ENCODE measurements around the gene CNTN4.

Gene CNTN4

DNA sequence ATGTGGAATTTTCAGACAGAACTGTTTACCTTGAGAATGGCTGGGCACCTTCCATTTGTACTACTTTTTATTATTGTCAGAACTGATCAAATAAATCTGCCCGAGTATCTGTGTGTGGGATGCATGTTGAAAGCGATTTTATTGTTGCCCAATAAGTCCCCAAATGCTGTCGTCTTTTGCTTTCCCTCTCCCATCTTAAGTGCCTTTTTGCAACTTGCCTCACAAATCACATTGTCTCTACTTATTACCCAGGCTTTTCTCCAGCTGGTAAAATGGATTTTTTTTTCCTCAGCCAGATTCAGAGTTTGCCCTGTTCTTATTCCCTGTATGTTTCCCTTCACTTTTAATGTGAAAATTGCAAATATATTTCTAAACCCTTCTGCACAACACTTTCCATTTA, 163.1 kb downstream of the CNTN4 start:
- DNase-seq (ENCODE audit: low read depth in 2 of 3, low spot score in 1 of 3): no peak

DNA sequence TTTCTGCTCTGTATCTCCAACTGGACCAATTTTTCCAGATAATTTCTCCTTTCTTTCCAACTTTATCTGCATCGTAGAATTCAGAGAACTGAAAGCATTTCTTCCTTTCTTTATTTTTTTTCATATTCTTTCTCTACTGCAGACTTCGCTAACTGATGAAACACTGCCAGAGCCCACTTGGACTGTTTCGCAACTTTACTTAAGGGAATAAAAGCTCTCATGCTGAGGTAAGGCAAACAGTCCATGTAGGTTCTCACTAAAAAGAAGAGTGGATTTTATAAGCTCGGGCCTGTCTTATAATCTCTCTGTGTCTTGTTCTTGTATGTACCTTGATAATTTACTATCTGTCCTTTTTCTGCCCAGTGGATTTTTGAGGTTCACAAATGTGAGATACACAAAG, 163.5 kb downstream of the CNTN4 start:
- no peak for DNase-seq (ENCODE audit: low read depth in 2 of 3, low spot score in 1 of 3)

DNA sequence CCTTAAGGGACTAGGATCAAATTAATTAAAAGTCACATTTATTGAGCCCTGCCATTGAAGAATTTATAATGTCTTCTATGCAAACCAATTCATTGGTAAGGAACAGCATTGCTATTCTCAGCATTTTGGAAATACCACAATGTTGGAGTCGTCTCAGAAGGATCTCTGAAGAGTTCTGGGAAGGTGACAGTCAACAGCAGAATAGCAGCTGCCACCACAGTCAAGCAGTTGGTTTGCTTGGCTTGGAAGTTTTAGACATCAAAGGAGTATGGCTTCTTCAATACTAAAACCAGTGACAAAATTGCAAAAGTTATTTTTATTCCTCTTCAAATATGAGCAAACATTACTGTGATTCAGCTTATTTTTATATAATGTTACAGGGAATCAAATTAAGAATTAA, 167.9 kb downstream of the CNTN4 start:
- no peak for DNase-seq (ENCODE audit: low read depth in 2 of 3, low spot score in 1 of 3)

DNA sequence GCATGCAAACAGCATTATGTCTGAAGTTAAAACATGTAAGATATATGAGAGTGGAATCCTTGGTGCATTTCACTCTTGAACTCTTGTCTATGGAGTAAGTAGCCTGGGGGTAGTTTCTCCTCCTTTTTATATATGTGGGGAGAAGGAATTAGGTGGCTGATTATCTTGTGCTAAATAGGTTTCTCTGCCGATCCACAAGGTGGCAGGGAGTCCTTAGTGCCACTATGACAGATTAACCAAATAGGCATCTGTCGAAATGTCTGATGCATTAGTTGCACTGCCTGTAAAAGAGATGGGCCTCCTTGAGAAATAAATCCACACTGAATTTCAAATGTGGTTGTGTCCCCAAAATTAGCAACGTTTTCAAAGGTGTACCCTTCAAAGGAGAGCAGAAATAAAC, 170.1 kb downstream of the CNTN4 start:
- DNase-seq (ENCODE audit: low read depth in 2 of 3, low spot score in 1 of 3): no peak

DNA sequence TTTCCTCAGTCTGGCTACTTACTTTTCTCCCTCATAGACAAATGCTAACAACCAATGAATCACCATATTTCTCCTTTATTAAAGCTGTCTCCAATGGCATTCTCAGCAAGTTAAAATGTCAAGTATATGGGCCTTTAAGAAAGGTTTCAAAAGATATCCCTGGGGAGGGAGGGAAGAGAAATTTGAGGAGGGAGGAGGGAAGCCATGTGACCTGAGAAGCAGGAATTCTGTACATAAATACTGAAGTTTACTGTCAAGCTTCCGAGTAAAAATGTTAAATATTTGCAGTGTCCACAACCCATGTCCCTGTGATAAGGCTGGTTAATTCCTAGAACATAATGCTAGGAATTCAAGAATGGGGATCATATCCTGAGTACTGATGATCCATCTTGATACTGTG, 175.9 kb downstream of the CNTN4 start:
- DNase-seq (ENCODE audit: low read depth in 2 of 3, low spot score in 1 of 3): no peak

DNA sequence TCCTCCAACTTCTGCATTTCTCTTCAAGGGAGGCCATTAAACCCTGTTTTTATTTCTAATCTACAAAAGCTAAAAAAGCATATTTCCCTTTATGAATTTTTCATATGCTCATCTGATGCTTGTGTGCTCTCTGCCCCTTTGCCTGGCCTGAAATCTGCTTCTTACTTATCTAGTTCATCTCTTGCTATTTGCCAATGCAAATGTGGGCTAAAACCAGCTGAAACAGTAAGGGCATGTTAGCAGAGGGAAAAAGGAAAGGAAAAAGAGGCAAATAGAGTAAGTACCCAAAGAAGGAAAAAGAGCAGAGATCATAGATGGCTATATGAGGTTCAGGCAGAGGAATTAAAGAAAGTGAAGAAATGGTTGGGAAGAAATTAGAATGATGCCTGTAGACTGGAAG, 185.2 kb downstream of the CNTN4 start:
- no peak for DNase-seq (ENCODE audit: low read depth in 2 of 3, low spot score in 1 of 3)

DNA sequence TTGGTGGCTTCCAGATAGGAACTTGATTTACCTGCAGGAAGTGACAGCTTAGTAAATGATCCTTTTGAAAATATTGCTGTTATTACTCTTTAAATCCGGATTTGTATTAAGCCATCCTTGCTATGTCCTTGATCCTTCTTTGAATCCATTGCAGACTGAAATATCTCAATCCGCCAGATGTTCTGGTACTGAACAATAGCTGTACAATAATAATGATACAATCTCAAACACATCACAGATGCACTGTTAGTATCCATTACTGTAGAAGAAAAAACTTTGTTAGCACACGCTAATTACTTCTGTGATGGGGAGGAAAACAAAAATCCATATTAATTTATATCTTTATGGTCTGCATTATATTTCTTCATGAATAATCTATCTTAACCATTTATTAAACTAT, 202.3 kb downstream of the CNTN4 start:
- DNase-seq (ENCODE audit: low read depth in 2 of 3, low spot score in 1 of 3): no peak

DNA sequence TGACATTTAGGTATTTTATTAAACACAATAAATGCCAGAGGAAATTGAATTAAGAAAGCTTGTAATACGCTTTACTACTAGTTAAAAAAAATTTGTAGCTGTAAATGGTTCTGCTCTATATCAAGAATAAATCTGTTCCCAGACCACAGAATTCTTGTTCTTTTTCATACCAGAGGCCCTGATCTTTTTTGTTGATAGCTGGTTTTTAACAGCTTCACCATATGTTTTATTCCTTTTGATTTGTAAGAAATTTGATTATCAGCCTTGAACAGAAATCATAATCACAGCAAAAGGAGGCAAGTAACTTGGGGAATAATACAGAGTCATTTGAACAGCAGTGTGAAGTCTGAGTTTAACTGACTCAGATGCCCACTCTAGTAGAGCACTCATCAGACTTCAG, 202.7 kb downstream of the CNTN4 start:
- no peak for DNase-seq (ENCODE audit: low read depth in 2 of 3, low spot score in 1 of 3)

DNA sequence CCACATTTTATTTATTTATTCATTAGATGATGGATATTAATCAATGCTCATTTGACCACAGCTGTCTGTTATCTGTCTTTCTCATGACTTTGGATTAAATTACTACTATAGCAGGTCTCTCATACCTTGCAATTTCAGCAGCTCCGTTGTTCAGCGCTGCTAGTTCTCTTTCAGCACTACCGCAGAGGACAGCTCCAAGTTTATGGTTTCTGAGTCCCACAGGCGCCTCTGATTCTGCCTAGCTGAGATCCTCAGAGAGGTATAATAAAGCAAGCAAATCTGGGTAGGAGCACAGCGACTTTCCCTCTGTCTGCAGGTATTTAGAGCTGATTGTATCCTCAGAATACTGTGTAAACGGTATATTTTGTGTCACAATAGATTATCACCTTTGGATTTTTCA, 204.9 kb downstream of the CNTN4 start:
- no peak for DNase-seq (ENCODE audit: low read depth in 2 of 3, low spot score in 1 of 3)

DNA sequence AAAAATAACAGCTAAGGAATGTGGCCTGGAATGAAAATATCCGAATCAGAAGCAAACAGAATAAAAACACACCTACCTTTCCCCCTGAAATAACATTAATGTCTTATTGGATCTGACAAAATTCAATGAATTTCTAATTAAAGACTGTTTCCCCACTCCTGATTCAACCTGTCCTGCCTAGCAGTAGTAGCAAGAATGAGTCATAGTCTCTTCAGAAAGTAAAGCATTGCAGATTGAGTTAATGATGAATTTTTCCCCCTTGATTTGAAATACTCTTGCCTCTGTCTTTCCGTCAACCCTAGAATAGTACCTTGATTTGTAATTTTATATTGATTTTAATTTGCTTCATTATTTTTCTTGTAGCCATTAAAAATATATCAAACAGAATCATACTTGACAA, 212.4 kb downstream of the CNTN4 start:
- no peak for DNase-seq (ENCODE audit: low read depth in 2 of 3, low spot score in 1 of 3)

DNA sequence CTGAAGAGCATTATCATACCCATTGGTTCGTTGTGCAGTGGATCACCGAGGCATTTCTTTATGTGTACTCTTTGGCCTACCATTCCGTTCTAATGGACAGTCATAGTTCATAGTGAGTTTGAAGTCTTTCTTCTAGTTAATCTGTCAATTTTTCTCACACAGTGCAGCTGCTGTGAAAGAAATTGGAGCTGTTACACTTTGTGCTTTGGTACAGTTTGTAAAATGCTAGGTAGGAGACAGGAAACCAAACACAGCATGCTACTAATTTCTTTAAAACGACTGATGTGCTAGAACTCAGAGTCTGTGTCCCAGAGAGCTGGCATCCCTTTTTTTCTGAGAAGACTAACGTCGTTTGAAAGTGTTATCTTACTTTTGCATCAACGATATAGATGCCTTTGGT, 218.9 kb downstream of the CNTN4 start:
- DNase-seq (ENCODE audit: low read depth in 2 of 3, low spot score in 1 of 3): no peak

DNA sequence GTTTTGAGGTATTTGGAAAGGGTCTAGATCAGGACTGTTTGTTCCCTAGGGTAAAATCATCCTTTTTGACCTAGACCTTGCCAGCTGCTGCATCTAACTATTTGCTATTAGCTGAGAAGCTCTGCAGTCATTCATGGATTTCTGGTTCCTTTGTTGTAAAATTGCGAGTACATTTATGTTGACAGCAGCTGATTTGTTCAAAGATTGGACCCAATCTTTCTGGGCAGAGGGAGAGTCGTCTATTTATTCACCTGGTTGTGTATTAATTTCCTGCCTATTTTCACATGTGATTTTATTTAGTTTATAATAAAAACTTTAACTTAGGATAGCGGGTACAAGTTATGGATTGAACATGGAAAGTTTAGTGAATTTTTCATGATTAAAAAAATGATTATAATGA, 236.3 kb downstream of the CNTN4 start:
- DNase-seq (ENCODE audit: low read depth in 2 of 3, low spot score in 1 of 3): no peak

DNA sequence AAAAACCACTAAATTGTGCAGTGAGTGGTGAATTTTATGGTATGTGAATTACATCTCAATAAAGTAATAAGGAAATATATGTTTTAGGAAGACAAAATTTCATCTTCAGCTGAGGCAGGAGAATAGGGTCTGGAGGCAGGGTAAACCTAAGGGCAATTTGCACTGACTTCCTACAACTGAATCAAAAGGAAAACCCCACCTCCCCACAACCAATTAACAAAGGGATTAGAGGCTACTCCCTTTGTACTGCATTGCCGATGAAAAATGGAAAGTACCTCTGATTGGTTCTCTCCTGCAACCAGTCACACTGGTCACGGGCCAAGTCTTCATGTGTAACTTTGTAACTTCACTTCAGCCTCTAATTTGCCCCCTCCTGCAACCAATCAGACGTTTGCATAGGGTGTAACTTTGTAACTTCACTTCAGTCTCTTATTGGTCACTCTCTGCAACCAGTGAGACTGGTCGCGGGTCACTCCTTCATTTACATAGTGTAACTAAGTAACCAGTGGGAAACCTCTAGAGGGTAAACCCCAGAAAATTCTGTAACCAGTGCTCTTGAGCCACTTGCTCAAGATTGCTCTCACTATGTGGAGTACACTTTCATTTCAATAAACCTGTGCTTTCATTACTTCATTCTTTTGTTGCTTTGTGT, 244.5 kb downstream of the CNTN4 start:
- no peak for DNase-seq (ENCODE audit: low read depth in 2 of 3, low spot score in 1 of 3)

DNA sequence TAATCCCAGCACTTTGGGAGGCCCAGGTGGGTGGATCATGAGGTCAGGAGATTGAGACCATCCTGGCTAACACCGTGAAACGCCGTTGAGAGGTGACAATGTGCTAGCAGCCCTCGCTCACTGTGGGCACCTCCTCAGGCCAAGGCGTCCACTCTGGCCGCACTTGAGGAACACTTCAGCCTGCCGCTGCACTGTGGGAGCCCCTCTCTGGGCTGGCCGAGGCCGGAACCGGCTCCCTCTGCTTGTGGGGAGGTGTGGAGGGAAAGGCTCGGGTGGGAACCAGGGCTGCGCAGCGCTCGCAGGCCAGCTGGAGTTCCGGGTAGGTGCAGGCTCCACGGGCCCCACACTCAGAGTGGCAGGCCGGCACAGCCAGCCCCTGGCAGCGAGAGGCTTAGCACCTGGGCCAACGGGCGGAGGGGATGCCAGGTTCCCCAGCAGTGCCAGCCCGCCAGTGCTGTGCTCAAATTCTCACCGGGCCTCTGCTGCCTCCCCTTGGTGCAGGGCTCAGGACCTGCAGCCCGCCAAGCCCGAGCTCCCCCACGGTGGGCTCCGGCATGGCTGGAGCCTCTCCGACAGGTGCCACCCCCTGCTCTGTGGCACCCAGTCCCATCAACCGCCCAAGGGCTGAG, 253.6 kb downstream of the CNTN4 start:
- DNase-seq (ENCODE audit: low read depth in 2 of 3, low spot score in 1 of 3): no peak

DNA sequence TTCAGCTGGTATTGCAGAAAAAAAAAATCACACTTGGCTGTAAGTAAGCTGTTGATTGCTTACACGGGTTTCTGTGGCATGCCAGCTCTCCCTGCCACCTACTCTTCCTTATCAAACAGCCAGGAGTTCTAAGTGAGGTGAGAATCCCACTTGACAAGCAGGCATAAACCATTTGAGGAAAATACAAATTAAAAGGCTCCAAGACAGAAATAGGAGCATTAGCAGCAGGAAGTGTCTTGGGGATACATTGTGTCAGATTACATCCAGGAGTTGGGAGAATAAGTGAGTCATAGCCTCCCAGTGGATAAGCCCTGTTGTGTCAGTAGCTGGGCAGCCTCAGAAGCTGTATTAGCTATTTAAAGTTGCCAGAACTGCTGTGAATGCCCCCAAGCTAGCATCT, 256.0 kb downstream of the CNTN4 start:
- no peak for DNase-seq (ENCODE audit: low read depth in 2 of 3, low spot score in 1 of 3)

DNA sequence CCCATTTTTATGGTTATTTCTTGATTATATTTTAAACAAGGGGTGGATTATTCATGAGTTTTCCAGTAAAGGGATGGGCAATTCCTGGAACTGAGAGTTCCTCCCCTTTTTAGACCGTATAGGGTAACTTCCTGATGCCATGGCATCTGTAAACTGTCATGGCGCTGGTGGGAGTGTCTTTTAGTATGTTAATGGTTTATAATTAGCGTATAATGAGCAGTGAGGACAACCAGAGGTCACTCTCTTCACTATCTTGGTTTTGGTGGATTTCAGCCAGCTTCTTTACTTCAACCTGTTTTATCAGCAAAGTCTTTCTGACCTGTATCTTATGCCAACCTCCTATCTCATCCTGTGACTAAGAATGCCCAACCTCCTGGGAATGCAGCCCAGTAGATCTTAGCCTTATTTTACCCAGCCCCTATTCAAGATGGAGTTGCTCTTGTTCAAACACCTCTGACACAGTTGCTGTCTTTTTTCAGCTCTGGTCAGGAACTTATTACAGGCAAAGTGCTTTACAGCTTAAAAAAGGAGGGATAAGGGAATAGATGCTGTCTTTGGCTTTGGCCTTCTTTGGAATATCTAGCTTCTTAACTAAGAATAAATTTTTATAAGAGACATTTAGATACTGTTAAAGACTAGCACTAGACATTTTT, 257.8 kb downstream of the CNTN4 start:
- no peak for DNase-seq (ENCODE audit: low read depth in 2 of 3, low spot score in 1 of 3)

DNA sequence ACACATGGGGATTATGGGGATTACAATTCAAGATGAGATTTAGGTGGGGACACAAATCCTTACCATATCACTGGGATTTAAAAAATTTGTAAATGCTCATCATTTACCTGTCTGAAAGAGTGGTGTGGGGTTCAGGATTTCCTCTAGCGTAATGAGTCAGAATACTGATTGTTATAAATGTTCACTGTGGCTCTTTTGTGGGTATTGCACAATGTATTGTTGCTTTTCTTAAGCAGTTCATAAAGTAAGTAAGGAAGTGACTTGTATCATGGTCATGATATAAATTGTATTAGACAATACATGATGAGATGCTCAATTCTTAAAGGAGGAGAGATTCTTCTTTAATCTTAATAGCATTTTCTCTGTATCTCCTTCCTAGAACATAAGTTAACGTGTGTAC, 262.1 kb downstream of the CNTN4 start:
- no peak for DNase-seq (ENCODE audit: low read depth in 2 of 3, low spot score in 1 of 3)

DNA sequence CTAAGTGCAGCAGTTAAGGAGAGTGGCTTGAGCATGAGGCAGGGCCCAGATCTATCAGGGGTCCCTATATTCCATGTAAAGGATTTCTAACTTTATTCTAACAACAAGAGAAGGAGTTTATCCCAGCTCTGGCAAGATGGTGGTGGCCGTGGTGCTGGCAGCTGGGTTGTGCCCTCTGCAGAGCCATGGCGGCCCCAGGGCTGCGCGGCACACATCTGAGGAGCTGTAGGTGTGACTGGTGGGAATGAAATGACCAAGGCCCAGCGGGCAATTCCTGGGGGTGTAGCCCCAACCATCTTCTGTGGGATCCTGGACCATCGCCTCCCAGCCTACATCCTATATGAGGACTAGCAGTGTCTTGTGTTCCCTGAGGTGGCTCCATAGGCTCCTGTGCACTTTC, 263.5 kb downstream of the CNTN4 start:
- DNase-seq (ENCODE audit: low read depth in 2 of 3, low spot score in 1 of 3): no peak

DNA sequence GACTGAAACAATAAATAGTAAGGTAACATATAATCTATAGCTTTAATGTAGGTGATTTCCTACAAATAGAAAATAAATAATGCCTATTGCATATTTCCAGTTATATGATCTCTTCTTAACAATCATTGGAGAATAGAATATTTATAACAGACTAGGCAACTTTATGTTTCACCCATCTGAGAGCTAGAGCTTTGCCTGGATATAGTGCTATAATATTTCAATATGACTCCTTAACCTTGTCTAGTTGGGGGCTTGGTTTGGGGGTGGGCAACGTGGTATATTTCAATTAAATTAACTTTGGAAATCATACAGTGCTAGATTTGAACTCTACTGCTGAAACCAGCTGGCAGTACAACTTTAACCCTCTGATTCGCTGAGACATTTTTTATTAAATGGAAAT, 265.2 kb downstream of the CNTN4 start:
- DNase-seq (ENCODE audit: low read depth in 2 of 3, low spot score in 1 of 3): no peak

DNA sequence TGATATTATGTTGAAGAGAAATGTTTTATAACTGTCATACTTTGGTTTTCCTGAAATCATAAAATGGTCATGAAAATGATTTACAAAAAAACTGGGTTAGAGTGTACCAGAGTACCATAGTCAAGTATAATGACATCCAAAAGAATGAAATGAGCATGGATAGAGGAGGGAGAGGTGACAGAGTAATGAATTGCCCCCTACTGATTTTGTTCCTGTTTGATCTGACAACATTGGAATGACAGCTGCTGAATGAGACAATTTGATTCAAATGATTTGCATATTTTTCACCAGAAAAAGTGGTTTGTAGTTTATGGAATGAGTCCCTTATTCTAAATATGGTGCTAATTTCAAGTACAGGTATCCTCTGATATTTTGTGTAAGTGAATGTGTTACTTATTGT, 271.7 kb downstream of the CNTN4 start:
- DNase-seq (ENCODE audit: low read depth in 2 of 3, low spot score in 1 of 3): no peak

DNA sequence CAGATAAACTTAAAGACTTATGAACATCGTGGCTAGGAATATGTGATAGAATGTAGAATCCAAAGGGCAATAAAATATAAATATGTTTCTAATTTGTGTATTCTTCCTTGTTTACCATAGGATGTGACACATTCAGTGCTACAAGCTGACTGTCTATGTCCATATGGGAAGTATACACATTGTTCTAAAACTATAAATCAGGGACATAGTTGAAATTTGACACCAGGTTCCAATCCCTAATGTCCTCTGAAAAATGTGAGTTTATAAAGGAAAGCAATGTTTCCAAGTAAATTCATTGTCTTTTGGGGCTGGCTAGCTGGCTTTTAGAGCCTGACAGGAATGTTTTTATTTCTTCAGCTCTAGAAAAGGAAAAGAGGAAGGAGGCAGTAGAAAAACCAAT, 273.6 kb downstream of the CNTN4 start:
- no peak for DNase-seq (ENCODE audit: low read depth in 2 of 3, low spot score in 1 of 3)

DNA sequence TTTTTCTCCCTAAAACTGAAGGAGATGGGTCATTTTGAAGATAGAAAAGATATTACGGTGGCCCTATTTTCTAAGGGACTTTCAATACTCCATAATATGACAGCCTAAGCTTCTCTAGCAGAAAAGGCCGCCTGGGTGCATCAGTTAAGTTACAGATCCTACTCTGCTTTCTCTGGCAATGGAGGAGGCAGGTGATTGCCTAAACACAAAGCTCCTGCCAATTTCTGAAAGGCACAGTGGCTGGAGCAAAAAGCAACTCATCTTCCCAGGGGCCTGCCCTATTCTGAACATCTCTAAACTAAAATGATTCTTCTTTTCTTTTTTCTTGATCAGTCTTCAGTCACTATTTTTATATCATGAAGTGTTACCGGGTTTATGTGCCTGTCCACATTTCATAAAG, 276.7 kb downstream of the CNTN4 start:
- no peak for DNase-seq (ENCODE audit: low read depth in 2 of 3, low spot score in 1 of 3)

DNA sequence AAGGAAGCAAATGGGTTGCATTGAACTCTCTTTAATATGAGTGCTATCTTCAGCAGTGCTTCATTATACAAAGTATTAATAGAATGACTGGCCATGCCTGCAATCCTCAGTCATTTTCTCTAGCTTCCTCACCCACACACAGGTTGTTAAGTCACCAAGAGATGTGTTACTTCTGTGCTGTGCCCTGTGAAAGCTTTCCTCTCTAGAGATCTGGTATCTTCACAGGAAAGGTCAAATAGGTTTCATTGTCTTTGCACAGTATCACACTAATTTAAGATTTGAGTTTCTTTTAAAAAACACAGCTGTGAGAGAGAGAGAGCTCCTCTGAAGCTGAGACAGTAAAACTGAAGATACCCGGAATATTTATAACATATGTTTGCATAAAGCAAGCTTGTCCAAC, 278.6 kb downstream of the CNTN4 start:
- no peak for DNase-seq (ENCODE audit: low read depth in 2 of 3, low spot score in 1 of 3)

Measured in stimulated activated CD4-positive, alpha-beta T cell treated with anti-CD3 and anti-CD28 coated beads, Interleukin-12 subunit alpha, Interleukin-12 subunit beta, amount 100 ng/mL, for 48 hours (primary cell).